ENCODE data around the gene G3BP2.

G3BP2 gene

GRCh38 chr4:75705198-75705977 lies 32.2 kb upstream of the G3BP2 start:
- ATAC-seq (ENCODE audit: low read depth) (no peak), DNase-seq (ENCODE audit: low spot score) (no peak)
- Histone ChIP-seq H3K4me3 (ENCODE audit: severe bottlenecking) (no peak overlapping the region), H3K27me3 (ENCODE audit: insufficient read depth, poor library complexity, severe bottlenecking) (no peaks in the 10 kb centered on the region), H3K4me1 (ENCODE audit: insufficient read depth, poor library complexity, severe bottlenecking) (no peaks in the 10 kb centered on the region), H3K27ac (ENCODE audit: poor library complexity, severe bottlenecking) (no peak overlapping the region), H3K36me3 (ENCODE audit: low read depth) (no peaks in the 10 kb centered on the region), H3K9me3 (ENCODE audit: severe bottlenecking) (no peaks in the 10 kb centered on the region)
- no peak for TF ChIP-seq CTCF (IDR thresholded peaks at IDR 0.05; ENCODE audit: poor library complexity, severe bottlenecking)

GRCh38 chr4:75702919-75703411 lies 29.8 kb upstream of the G3BP2 start:
- Histone ChIP-seq H3K36me3 (ENCODE audit: low read depth) (no peaks in the 10 kb centered on the region), H3K4me1 (ENCODE audit: insufficient read depth, poor library complexity, severe bottlenecking) (no peaks in the 10 kb centered on the region), H3K27ac (ENCODE audit: poor library complexity, severe bottlenecking) (no peak overlapping the region), H3K9me3 (ENCODE audit: severe bottlenecking) (no peaks in the 10 kb centered on the region), H3K27me3 (ENCODE audit: insufficient read depth, poor library complexity, severe bottlenecking) (no peaks in the 10 kb centered on the region), H3K4me3 (ENCODE audit: severe bottlenecking) (no peak overlapping the region)
- no peak for ATAC-seq (ENCODE audit: low read depth)
- TF ChIP-seq CTCF (IDR thresholded peaks at IDR 0.05; ENCODE audit: poor library complexity, severe bottlenecking): no peak
- no peak for DNase-seq (ENCODE audit: low spot score)

GRCh38 chr4:75699299-75699698 lies 26.1 kb upstream of the G3BP2 start:
- no peaks in the 10 kb centered on the region for H3K36me3 ChIP-seq (ENCODE audit: low read depth)
- H3K4me1 ChIP-seq (ENCODE audit: insufficient read depth, poor library complexity, severe bottlenecking): no peaks in the 10 kb centered on the region
- TF ChIP-seq CTCF (IDR thresholded peaks at IDR 0.05; ENCODE audit: poor library complexity, severe bottlenecking): no peak
- no peak overlapping the region for H3K4me3 ChIP-seq (ENCODE audit: severe bottlenecking)
- ATAC-seq (ENCODE audit: low read depth) (no peak), DNase-seq (ENCODE audit: low spot score) (no peak)
- H3K9me3 ChIP-seq (ENCODE audit: severe bottlenecking): no peaks in the 10 kb centered on the region
- no peak overlapping the region for H3K27ac ChIP-seq (ENCODE audit: poor library complexity, severe bottlenecking)
- H3K27me3 ChIP-seq (ENCODE audit: insufficient read depth, poor library complexity, severe bottlenecking): no peaks in the 10 kb centered on the region

- Histone ChIP-seq H3K27ac (ENCODE audit: poor library complexity, severe bottlenecking) (no peak overlapping the region), H3K4me1 (ENCODE audit: insufficient read depth, poor library complexity, severe bottlenecking) (no peaks in the 10 kb centered on the region), H3K9me3 (ENCODE audit: severe bottlenecking) (no peaks in the 10 kb centered on the region), H3K27me3 (ENCODE audit: insufficient read depth, poor library complexity, severe bottlenecking) (no peaks in the 10 kb centered on the region), H3K36me3 (ENCODE audit: low read depth) (no peaks in the 10 kb centered on the region), H3K4me3 (ENCODE audit: severe bottlenecking) (no peak overlapping the region)
- ATAC-seq (ENCODE audit: low read depth) (no peak), DNase-seq (ENCODE audit: low spot score) (no peak)
- TF ChIP-seq CTCF (IDR thresholded peaks at IDR 0.05; ENCODE audit: poor library complexity, severe bottlenecking): no peak
Measured at GRCh38 chr4:75698963-75699228, 25.7 kb upstream of the G3BP2 start.

Measured in RWPE2 (cell line).